Esophagus muscularis mucosa (tissue), 4 donors: ENCODE measurements around the gene LCOR. TPM values are rescaled to one million over a fixed set of nuclear protein-coding genes. Genes with fewer than 3 reads are reported as not detected.

Source experiments
- DNase-seq: peaks from one replicate; pipeline ENCODE4 v3.0.0-alpha.2; 2017; ENCODE audit errors: extremely low spot score
- H3K27ac ChIP-seq, 4 donors: fragments of 200-600 bp; sonication (generic); replicated peaks in 1 of 4; 1 replicate in 3 of 4; 2 replicates in 1 of 4; pipeline ENCODE4 v1.5.1; 2016 to 2019; ENCODE audit warnings: mild to moderate bottlenecking in 1 of 4
- H3K27me3 ChIP-seq, 4 donors: fragments of 200-600 bp; sonication (generic); one replicate each; pipeline versions ENCODE4 v1.5.1 to v1.6.0; 2016 to 2019
- H3K36me3 ChIP-seq, 4 donors: fragments of 200-600 bp; sonication (generic); one replicate each; pipeline ENCODE4 v1.5.1; 2016 to 2019
- H3K4me1 ChIP-seq, 4 donors: fragments of 200-600 bp; sonication (generic); one replicate each; pipeline ENCODE4 v1.5.1; 2016 to 2019
- H3K4me3 ChIP-seq, 4 donors: fragments of 200-600 bp; sonication (generic); 1 replicate in 2 of 4; 2 replicates in 2 of 4; pipeline ENCODE4 v1.5.1; 2016 to 2019; ENCODE audit warnings: mild to moderate bottlenecking in 4 of 4, moderate library complexity in 1 of 4
- H3K9me3 ChIP-seq, 4 donors: fragments of 200-600 bp; sonication (generic); 1 replicate in 3 of 4; 2 replicates in 1 of 4; pipeline ENCODE4 v1.5.1; 2016 to 2019
- CTCF ChIP-seq, 3 experiments: fragments of 200-600 bp in 2 of 3; fragments of 450-650 bp in 1 of 3; sonication (generic) in 2 of 3; IDR thresholded peaks; one replicate each; pipeline ENCODE4 v1.5.1; 2017 to 2019; ENCODE audit warnings: antibody characterized with exemption in 3 of 3, mild to moderate bottlenecking in 2 of 3, moderate library complexity in 1 of 3
- EP300 ChIP-seq: sonication (generic); formaldehyde crosslinking; IDR thresholded peaks from one replicate; pipeline ENCODE4 v1.6.1; 2017; ENCODE audit warnings: antibody characterized with exemption
- POLR2A ChIP-seq: fragments of 450-650 bp; IDR thresholded peaks from one replicate; pipeline ENCODE4 v1.6.1; 2017; ENCODE audit warnings: antibody characterized with exemption, moderate library complexity, mild to moderate bottlenecking, low read depth
- POLR2AphosphoS5 ChIP-seq, 2 donors: sonication (generic); formaldehyde crosslinking; IDR thresholded peaks; one replicate each; pipeline ENCODE4 v1.6.1; 2017; ENCODE audit warnings: antibody characterized with exemption in 2 of 2
- WGBS: methylation state at CpG from one replicate; pipeline ENCODE4 v1.1.5; 2018; 5-methylcytosine and 5-hydroxymethylcytosine counted together
- intact Hi-C: fragments of 100-400 bp; cut with DNase I; formaldehyde crosslinking; loops from one replicate; pipeline ENCODE4 v1.15.1; 2023
- total RNA-seq, 4 donors: library from RNA; depleted of rRNA; stranded (reverse); fragments of >200 nt; gene quantifications; one replicate each; pipeline versions ENCODE4 v1.1.0 to v1.2.1, GENCODE V29; 2016

Gene LCOR
- total RNA-seq, 4 donors from 2014 or later, result 23.1 to 43.2 (median 29.4) TPM

- 86% methylated on average over 4 of the region's 4 CpGs for WGBS
- no peak overlapping the region for H3K27ac ChIP-seq
- intact Hi-C loops, result no loop called here
These were observed 163.8 kb downstream of the LCOR start for GRCh38 chr10:96995851-96996250.

GRCh38 chr10:96996275-96996965 lies 164.3 kb downstream of the LCOR start:
- intact Hi-C loops, result no loop called here

More at GRCh38 chr10:96995851-96996250, 163.8 kb downstream of the LCOR start:
- Histone ChIP-seq H3K4me3 (no peak overlapping the region), H3K27me3 (no peaks in the 10 kb centered on the region), H3K9me3 (no peaks in the 10 kb centered on the region), H3K4me1 (peaks cover 3 to 11% (median 10%) of the 10 kb centered on the region in 4 donors), H3K36me3 (no peaks in the 10 kb centered on the region)
- no peak for DNase-seq
- no peak for TF ChIP-seq EP300
- no peak for TF ChIP-seq CTCF (IDR thresholded peaks at IDR 0.05)
- TF ChIP-seq POLR2AphosphoS5 (IDR thresholded peaks at IDR 0.05), result no peak
- no peak for TF ChIP-seq POLR2A

GRCh38 chr10:96998329-96998888 lies 166.3 kb downstream of the LCOR start:
- no peak overlapping the region for H3K4me3 ChIP-seq
- no peaks in the 10 kb centered on the region for H3K36me3 ChIP-seq
- H3K9me3 ChIP-seq, result no peaks in the 10 kb centered on the region
- intact Hi-C loops, result no loop called here
- H3K4me1 ChIP-seq, result peaks cover 0 to 3% (median 0%) of the 10 kb centered on the region in 4 donors
- H3K27ac ChIP-seq, result no peak overlapping the region
- TF ChIP-seq CTCF (IDR thresholded peaks at IDR 0.05), result no peak
- TF ChIP-seq POLR2AphosphoS5 (IDR thresholded peaks at IDR 0.05), result no peak
- TF ChIP-seq POLR2A, result no peak
- TF ChIP-seq EP300, result no peak
- WGBS, result 94% methylated on average over 8 of the region's 14 CpGs
- DNase-seq, result no peak
- no peaks in the 10 kb centered on the region for H3K27me3 ChIP-seq

More at GRCh38 chr10:96996275-96996965, 164.3 kb downstream of the LCOR start:
- H3K36me3 ChIP-seq, result no peaks in the 10 kb centered on the region
- H3K27ac ChIP-seq, result no peak overlapping the region
- H3K4me3 ChIP-seq, result no peak overlapping the region
- no peak for DNase-seq
- WGBS, result 96% methylated on average over 6 of the region's 6 CpGs
- no peaks in the 10 kb centered on the region for H3K27me3 ChIP-seq
- no peaks in the 10 kb centered on the region for H3K9me3 ChIP-seq
- TF ChIP-seq POLR2A (no peak), CTCF (IDR thresholded peaks at IDR 0.05) (no peak), EP300 (no peak), POLR2AphosphoS5 (IDR thresholded peaks at IDR 0.05) (no peak)
- peaks cover 3 to 5% (median 5%) of the 10 kb centered on the region in 4 donors for H3K4me1 ChIP-seq

- WGBS, result 93% methylated on average over 4 of the region's 4 CpGs
- no peaks in the 10 kb centered on the region for H3K27me3 ChIP-seq
- no peaks in the 10 kb centered on the region for H3K9me3 ChIP-seq
- H3K36me3 ChIP-seq, result no peaks in the 10 kb centered on the region
- no peak for DNase-seq
- no peak overlapping the region for H3K4me3 ChIP-seq
- intact Hi-C loops, result no loop called here
- peaks cover 0 to 3% (median 0%) of the 10 kb centered on the region in 4 donors for H3K4me1 ChIP-seq
- no peak overlapping the region for H3K27ac ChIP-seq
- TF ChIP-seq EP300, result no peak
- no peak for TF ChIP-seq POLR2A
- no peak for TF ChIP-seq CTCF (IDR thresholded peaks at IDR 0.05)
- TF ChIP-seq POLR2AphosphoS5 (IDR thresholded peaks at IDR 0.05), result no peak
These were observed 167.2 kb downstream of the LCOR start for GRCh38 chr10:96999337-96999736.
